GM18868 (cell line): Measurements from ENCODE around the gene INSL6.
"Not testable (repeated sequence)": the region's sequence is repeated elsewhere in the genome, so short reads cannot be mapped to it uniquely, and the experiment has no call there.

Experiments
- ATAC-seq: cut with Tn5 transposase; IDR thresholded peaks from one replicate; pipeline ENCODE4 v1.9.1; 2021; ENCODE audit warnings: mild to moderate bottlenecking, moderate library complexity; ENCODE audit not compliant: unreplicated experiment

INSL6 gene

GRCh38 chr9:5185220-5185840, at the start of gene INSL6:
Gene INSL6 (minus strand): TSS chr9:5185639. CDS start chr9:5185602, 37 bp downstream.
- no peak for ATAC-seq

GRCh38 chr9:5231212-5231611, 45.8 kb upstream of the INSL6 start, which contains the start of gene INSL4:
Gene INSL4 (plus strand): TSS chr9:5231419. CDS start chr9:5231524, 105 bp downstream.
- ATAC-seq, result no peak

- ATAC-seq, result no peak
These were observed 45.1 kb upstream of the INSL6 start for GRCh38 chr9:5230554-5230953.

GRCh38 chr9:5205071-5205470, 19.6 kb upstream of the INSL6 start:
- no peak for ATAC-seq

- ATAC-seq, result no peak
These were observed 10.0 kb upstream of the INSL6 start for GRCh38 chr9:5195463-5195862.

- no peak for ATAC-seq
These were observed 7.9 kb upstream of the INSL6 start for GRCh38 chr9:5193345-5193744.

- ATAC-seq, result no peak
These were observed 6.5 kb upstream of the INSL6 start for GRCh38 chr9:5191985-5192384.

GRCh38 chr9:5188060-5188984, 2.9 kb upstream of the INSL6 start:
- peak; percentile 61 for ATAC-seq

GRCh38 chr9:5186416-5187169, 1.2 kb upstream of the INSL6 start:
- peak; percentile 56 for ATAC-seq

- no peak for ATAC-seq
These were observed 663 bp downstream of the INSL6 start for GRCh38 chr9:5184776-5185175.

- ATAC-seq, result not testable (repeated sequence)
These were observed 4.8 kb downstream of the INSL6 start for GRCh38 chr9:5180631-5181030.

- ATAC-seq, result no peak
These were observed 7.2 kb downstream of the INSL6 start for GRCh38 chr9:5178126-5178805.

- no peak for ATAC-seq
These were observed 39.2 kb downstream of the INSL6 start for GRCh38 chr9:5146241-5146640.

- ATAC-seq, result no peak
These were observed 41.2 kb downstream of the INSL6 start for GRCh38 chr9:5144217-5144616.

GRCh38 chr9:5140151-5140550, 45.3 kb downstream of the INSL6 start:
- no peak for ATAC-seq

GRCh38 chr9:5122516-5122915, 62.9 kb downstream of the INSL6 start:
- no peak for ATAC-seq

GRCh38 chr9:5122116-5122515, 63.3 kb downstream of the INSL6 start:
- ATAC-seq, result no peak

- no peak for ATAC-seq
These were observed 71.3 kb downstream of the INSL6 start for GRCh38 chr9:5113994-5114748.
